HG02588 (cell line): ENCODE data around the gene ZNF710.
"Not testable (repeated sequence)": the region's sequence is repeated elsewhere in the genome, so short reads cannot be mapped to it uniquely, and the experiment has no call there.

ENCODE experiments used
- ATAC-seq: cut with Tn5 transposase; IDR thresholded peaks from one replicate; pipeline ENCODE4 v1.9.1; 2021; ENCODE audit warnings: mild to moderate bottlenecking, moderate library complexity; ENCODE audit not compliant: unreplicated experiment

Gene ZNF710, protein sequence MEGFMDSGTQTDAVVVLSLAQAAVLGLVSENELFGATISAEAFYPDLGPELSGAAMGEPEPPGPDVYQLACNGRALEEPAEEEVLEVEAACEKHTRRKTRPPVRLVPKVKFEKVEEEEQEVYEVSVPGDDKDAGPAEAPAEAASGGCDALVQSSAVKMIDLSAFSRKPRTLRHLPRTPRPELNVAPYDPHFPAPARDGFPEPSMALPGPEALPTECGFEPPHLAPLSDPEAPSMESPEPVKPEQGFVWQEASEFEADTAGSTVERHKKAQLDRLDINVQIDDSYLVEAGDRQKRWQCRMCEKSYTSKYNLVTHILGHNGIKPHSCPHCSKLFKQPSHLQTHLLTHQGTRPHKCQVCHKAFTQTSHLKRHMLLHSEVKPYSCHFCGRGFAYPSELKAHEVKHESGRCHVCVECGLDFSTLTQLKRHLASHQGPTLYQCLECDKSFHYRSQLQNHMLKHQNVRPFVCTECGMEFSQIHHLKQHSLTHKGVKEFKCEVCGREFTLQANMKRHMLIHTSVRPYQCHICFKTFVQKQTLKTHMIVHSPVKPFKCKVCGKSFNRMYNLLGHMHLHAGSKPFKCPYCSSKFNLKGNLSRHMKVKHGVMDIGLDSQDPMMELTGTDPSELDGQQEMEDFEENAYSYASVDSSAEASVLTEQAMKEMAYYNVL

DNA sequence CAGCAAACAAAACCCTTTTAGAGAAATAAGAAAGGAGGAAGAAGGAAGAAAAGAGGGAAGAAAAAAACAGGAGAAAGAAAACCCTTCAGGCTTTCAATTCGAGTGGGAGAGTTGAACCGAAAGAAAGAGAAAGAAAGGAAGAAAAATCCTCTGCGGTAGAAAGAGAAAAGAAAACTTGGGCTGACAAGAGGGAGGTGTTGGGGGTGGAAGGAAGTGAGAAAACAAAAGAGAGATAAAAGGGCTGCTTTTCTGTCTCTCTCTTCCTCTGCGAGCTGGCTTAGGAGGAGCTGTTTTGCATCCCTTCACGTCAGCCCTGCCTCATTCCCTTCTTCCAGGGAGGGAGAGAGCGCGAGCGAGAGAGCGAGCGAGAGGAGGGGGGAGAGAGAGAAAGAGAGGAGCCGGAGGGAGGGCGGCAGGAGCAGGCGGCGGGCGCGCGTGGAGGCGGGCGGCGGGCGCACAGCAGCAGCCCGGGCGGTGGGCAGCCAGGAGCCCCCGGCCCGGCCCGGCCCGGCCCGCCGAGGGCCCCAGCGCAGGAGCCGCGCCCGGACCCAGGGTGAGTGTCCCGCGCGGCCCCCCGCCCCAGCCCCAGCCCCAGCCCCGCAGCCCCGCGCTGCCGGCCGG, at the start of gene ZNF710:
ZNF710 (plus strand) TSS at position 263 of the 621 bp plus-strand sequence. CDS start 65,814 bp downstream, outside the sequence.
- ATAC-seq, result peak; percentile 21

DNA sequence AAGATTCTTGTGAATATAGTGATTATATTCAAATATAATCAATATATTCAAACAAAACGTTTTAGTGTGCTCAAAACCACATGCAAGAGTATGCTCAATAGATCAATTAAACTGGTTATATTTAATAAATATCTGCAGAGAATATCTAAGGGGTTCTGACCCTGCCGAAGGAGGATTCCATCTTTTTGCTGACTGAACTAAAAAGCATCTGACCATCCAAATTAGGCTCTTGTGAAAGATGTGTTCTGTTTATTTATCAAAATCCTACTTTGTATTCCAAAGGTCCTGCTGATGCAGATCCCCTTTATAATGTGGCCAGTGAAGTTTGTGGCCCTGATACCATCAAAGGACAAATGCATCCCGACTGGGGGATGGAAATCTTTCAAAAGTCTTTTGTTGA, 46.6 kb upstream of the ZNF710 start:
- no peak for ATAC-seq

DNA sequence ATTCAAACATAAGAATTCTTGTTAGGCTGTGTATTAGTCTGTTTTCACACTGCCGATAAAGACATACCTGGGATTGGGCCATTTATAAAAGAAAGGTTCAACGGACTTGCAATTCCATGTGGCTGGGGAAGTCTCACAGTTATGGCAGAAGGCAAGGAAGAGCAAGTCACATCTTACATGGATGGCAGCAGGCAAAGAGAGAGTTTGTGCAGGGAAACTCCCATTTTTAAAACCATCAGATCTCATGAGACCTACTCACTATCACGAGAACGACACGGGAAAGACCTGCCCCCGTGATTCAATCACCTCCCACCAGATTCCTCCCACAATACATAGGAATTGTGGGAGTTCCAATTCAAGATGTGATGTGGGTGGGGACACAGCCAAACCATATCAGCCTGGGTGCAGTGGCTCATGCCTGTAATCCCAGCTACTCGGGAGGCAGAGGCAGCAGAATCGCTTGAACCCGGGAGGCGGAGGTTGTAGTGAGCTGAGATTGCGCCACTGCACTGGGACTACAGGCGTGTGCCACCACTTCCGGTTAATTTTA, 45.6 kb upstream of the ZNF710 start:
- ATAC-seq, result not testable (repeated sequence)

DNA sequence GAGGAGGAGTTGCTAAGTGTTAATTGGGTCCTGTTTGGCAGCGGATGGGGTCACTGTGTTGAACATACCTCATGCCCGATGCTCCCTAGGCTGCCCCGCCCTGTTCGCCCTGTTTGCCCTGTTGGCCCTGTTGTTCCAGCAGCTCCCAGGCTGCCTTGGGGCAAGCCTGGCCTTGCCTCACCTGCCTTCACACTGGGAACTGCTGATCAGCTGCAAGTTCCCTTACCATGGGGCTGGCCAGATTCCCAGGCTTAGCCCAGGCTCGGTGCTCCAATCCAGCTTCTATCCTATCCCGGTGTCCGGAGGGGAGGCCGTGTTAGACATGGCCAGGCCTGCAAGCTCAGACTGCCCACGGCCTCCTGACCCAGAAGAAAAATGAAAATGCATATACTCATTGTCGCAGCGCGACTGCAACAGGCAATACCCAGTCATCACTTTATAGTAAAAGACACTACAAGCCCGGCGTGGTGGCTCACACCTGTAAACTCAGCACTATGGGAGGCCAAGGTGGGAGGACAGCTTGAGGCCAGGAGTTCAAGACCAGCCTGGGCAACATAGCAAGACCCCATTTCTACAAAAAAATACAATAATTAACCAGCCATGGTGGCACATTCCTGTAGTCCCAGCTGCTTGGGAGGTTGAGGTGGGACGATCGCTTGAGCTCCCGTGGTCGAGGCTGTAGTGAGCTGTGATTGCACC, 42.9 kb upstream of the ZNF710 start:
- no peak for ATAC-seq

DNA sequence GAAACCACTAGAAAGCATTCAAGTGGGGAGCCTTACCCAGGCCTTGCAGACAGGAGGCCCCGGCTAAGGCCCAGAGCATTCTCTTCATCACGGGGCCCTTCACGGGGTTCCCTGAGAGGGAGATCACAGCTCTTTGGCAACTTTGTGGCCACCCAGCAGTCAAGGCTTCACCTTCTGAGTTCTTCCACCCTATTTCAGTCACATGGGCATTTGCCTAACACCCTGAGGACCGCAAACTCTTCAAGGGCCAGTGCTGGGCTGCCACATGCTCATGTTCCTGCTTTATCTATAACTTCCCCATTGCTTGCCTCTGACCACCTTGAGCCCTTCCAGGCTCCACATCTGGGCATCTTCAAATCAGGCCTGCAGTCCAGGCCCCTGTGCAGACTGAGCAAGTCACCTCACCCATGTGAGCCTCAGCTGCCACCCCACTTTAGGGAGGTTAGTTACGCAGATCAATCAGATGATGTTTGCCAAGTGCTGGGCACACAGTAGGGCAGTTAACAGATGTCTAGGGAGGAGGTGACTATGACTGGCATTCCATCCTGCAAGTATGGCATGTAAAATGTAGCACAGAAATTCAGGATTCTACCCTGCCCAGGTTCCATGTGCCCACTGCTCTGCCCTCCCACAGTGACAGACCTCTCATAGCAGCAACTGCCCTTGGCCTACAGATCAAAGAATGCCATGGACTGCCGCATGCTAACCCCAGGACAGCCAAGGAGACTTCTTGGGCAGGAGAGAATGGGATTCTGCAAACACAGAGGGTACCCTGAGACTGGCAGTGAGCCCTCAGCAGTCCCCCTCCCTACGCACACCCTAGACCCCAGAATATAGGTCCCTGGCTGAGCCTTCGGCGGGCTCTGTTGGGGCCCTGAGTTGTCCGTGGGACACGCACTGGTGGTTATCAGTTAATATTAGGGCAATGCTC, 37.6 kb upstream of the ZNF710 start:
- no peak for ATAC-seq

DNA sequence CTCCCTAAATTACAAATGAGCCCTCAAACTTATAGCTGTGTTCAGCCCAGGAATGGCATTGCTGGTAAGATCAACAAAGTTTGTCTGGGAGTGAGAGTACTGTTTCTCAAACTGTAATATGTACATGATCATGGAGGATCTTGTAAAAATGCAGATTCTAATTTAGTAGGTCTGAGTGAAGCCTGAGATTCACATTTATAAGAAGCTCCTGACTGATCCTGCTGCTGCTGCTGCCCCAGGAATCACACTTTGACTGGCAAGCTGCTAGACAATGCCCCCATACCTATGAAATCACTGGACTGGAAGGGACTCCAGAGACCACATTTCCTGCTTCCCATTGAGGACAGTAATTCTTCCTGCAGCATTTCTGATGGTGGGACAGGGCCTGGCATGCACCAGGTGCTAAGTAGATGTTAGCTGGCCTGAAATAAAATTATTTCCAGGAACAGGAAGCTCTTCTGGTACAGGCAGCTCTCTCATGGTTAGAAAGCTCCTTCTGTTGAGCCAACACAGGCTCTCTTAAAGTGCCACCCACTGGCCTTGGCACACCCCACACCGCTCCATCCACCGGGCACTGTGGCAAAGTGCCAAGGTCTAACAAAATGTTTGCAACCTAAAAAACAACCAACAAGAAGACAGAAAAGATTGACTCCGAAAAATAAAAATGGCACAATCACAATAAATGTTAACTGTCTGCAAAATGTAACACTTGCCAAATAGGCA, 36.7 kb upstream of the ZNF710 start:
- ATAC-seq, result no peak

DNA sequence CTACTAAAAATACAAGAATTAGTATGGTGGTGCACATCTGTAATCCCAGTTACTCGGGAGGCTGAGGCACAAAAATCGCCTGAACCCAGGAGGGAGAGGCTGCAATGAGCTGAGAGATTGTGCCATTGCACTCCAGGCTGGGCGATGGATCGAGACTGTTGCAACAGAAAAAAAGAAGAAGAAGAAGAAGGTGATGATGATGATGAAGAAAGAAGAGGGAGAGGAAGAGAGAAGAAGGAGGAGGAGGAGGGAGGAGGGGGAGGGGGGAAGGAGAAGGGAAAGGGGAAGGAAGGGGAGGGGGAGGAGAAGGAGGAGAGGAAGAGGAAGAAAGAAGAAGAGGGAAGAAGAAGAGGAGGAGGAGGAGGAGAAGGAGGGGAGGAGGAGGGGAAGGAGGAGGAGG, 33.2 kb upstream of the ZNF710 start:
- no peak for ATAC-seq

DNA sequence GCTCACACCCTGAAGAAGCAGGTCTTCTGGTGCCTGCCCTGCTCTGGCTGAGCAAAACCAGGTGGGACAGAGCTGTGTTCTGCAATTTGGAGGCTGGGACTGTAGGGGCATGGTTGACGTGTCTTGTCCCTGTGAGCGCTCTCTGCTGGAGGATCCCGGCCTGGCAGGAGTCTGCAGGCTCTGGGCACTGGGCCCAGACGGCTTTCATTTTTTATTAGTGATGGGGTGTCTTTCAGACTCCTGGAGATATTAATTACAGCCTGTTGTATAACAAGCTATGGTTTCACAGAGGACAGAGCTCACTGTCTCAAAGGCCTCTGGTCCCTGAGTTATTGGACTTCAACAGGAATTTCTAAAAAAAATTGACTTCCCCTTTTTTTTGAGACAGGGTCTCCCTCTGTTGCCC, 29.5 kb upstream of the ZNF710 start:
- peak; percentile 83 for ATAC-seq

DNA sequence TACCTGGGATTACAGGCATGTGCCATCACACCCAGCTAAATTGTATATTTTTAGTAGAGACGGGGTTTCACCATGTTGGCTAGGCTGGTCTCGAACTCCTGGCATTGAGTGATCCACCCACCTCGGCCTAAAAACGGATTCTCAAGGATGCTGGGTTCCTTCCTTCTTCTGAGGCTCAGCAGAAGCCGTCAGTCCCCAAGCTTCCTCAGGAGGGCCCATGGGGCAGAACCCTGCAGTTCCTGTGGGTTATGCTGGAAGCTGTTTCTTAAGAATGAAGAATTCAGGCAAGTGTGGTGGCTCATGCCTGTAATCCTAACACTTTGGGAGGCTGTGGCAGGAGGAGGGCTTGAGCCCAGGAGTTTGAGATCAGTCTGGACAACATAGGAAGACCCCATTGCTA, 29.0 kb upstream of the ZNF710 start:
- ATAC-seq, result no peak

DNA sequence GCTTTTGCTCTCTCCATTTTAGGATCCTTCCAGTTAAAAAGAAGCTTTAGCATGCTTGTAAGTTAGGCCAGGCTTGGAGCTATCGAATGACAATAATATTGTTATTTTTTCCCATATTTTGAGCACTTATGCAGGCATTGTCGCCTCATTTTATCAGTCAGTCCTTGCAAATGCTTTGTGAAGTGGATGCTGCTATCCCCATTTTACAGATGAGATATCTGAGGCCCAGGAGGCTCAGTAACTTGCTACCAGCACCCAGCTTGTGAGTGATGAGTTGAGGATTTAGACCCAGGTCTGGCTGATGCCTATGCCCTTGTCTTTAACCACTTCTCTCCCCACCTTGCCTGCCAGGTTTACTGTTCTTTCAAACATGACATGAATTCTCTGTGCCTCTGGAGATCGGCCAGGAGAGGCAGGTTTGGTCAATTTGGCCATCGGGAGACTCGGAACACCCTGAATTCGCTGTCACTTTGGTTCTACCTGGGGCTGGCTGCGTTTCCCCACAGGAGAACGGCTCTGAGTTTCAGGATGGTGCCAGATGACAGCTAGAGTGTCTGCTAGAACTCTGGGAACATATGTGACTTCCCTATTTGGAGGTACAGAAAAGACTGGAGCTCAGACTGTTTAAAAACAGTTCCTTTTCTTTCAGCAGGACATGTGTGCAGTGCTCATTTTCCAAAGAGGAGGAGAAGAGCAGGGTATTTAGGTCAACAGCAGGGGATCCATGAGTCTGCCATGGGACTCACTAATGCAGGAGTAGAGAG, 25.5 kb upstream of the ZNF710 start:
- ATAC-seq, result no peak

DNA sequence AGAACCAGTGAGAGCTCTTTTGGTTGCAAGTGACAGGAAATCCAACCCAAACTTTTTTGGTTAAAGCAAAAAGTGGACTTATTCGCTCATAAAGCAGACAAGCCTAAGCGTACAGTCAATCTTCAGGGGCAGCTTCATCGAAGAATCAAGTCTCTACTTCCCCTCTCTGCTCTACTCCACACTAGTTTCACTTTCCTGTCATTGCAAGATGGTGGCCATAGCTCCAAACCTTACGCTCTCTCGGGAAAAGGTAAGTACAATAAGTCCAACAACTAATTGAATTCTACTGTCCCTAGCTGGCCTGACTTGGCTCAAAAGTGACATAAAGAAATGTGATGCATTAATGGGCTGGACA, 24.9 kb upstream of the ZNF710 start:
- no peak for ATAC-seq

DNA sequence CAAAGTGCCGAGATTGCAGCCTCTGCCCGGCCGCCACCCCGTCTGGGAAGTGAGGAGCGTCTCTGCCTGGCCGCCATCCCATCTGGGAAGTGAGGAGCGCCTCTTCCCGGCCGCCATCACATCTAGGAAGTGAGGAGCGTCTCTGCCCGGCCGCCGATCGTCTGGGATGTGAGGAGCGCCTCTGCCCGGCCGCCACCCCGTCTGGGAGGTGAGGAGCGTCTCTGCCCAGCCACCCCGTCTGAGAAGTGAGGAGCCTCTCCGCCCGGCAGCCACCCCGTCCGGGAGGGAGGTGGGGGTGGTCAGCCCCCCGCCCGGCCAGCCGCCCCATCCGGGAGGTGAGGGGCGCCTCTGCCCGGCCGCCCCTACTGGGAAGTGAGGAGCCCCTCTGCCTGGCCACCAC, 23.3 kb upstream of the ZNF710 start:
- not testable (repeated sequence) for ATAC-seq

DNA sequence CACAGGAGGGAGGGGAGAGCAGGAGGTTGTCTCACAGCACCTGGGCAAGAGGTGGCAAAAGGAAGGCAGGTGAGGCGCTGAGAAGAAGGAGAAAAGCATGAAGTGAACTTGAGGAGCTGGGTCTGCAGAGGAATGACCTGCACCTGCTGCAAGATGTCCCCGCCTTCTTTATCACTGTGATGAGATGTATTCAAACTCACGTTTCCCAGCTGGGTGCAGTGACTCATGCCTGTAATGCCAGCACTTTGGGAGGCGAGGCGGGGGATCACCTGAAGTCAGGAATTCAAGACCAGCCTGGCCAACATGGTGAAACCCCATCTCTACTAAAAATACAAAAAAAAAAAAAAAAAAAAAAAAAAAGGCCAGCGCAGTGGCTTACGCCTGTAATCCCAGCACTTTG, 22.2 kb upstream of the ZNF710 start:
- no peak for ATAC-seq

DNA sequence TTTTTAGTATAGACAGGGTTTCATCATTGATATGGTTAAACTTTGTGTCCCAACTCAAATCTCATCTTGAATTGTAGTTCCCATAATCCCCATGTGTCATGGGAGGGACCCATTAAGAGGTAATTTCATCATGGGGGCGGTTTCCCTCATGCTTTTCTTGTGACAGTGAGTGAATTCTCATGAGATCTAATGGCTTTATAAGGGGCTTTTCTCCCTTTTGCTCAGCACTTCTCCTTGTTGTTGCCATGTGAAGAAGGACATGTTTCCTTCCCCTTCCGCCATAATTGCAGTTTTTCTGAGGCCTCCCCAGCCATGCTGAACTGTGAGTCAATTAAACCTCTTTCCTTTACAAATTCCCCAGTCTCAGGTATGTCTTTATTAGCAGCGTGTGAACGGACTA, 20.2 kb upstream of the ZNF710 start:
- ATAC-seq, result no peak

DNA sequence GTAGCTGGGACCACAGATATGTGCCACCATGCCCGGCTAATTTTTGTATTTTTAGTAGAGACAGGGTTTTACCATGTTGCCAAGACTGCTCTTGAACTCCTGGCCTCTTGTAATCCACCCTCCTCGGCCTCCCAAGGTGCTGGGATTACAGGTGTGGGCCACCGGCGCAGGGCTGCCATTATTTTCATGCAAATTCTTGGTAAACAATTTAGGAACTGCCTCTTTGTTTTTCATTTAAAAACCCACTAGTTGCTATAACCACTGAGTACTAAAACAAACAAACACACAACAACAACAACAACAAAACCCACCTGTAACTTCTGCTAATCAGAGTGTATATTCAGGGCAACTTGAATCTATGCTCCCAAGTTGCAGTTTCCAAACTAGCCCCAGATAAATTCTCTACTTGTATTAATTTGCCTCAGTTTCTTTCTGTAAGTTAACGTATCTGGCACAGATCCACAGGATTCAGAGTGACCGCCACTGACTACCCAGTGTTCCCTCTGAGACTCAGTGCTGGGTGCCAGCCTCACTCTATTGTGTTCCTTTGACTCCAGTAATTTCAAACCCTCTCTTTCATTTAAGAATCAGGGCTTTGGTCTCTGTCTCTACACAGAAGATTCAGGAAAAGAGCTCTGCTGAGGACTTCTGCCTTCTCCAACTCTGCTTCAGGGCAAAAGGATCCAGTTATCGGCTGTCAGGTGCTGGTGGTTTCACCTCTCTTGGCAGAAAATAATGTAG, 18.6 kb upstream of the ZNF710 start:
- ATAC-seq, result no peak

DNA sequence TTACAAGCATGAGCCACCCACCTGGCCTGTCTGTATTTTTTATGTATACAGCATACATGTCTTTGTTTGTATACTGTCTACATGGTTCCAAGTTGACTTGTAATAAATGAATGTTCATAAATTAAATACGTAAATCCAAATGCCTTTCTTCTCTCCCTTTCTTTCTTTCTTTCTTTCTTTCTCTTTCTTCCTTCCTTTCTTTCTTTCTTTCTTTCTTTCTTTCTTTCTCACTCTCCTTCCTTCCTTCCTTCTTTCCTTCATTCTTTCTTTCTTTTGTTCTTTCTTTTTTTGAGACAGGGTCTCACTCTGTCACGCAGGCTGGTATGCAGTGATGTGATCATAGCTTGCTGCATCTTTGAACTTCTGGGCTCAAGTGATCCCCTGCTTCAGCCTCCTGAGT, 17.1 kb upstream of the ZNF710 start:
- ATAC-seq, result no peak

DNA sequence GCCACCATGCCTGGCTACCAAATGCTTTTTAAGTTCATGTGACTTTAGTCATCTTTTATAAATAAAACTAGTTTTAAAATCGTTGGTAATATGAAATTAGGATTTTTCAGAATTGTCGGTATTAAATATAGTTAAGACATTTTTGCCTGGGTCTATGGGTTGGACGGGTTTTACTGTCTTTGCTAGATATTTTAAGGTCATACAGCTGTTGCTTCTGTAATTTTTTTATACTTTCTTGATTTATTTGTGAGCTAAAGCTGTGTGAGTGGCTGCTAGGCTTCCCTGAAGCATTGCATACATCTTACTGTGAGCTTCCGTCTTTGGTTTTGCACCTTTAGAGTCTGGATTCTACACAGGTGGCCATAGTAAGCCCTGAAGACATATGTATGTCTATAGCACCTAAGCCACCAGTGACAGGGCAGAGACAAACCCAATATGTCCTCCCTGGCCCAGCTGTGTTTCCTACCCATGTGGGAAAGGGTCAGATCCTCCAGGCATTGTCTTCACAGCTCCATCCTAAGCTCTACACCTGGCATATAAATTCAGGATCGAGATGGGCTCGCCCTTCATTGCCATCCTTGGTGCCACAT, 16.6 kb upstream of the ZNF710 start:
- no peak for ATAC-seq

DNA sequence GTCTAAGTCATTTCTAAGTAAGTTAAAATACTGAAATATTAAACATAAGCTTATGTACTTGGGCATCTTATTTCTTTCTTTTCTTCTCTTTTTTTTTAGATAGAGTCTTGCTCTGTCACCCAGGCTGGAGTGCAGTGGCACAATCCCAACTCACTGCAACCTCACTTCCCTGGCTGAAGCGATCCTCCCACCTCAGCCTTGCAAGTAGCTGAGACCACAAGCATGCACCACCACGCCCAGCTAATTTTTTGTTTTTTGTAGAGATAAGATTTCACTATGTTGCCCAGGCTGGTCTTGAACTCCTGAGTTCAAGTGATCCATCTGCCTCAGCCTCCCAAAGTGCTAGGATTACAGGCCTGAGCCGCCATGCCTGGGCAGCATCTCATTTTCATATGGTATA, 16.0 kb upstream of the ZNF710 start:
- ATAC-seq, result no peak
